Suprapubic skin (tissue), 3 donors: ENCODE data around the gene GAL3ST2.

Source experiments
- EP300 ChIP-seq: sonication (generic); formaldehyde crosslinking; IDR thresholded peaks from one replicate; pipeline ENCODE4 v1.6.1; 2017; ENCODE audit warnings: antibody characterized with exemption
- POLR2A ChIP-seq, 2 donors: fragments of 450-650 bp; IDR thresholded peaks; one replicate each; pipeline ENCODE4 v1.6.1; 2017; ENCODE audit warnings: antibody characterized with exemption in 2 of 2, mild to moderate bottlenecking in 2 of 2, moderate library complexity in 2 of 2
- TF ChIP-seq, protein P1 (sequence below), 2 donors: fragments of 200-600 bp in 1 of 2; fragments of 450-650 bp in 1 of 2; sonication (generic) in 1 of 2; IDR thresholded peaks; one replicate each; pipeline ENCODE4 v1.5.1; 2016 to 2019; ENCODE audit warnings: antibody characterized with exemption in 2 of 2, mild to moderate bottlenecking in 1 of 2, moderate library complexity in 1 of 2

DNA sequence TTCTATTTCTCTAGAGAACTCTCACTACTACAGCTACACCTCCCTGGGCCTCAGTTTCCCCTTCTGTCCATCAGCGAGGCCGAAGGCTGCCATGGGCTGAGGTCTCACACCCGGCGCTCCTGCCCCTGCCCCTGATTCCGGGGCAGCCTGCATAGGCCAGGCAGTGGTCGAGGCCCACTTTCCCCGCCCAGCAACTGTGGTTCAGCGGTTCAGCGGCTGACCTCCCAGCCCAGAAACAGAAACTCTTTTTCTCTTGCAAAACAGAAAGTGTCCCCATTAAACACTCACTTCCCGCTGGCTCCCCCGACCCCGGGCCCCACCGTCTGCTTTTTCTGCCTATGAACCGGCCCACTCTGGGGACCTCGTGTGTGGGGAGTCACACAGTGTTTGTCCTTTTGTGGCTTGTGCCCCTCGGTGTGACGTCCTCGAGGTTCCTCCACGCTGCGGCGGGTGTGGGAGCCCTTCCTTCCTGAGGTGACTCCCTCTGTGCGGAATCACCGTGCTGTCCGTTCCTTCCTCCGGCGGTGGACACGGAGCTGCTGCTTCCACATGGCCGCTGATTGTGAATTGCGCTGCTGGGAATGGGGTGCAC lies 66.1 kb downstream of the GAL3ST2 start:
- TF ChIP-seq, protein P1, sequence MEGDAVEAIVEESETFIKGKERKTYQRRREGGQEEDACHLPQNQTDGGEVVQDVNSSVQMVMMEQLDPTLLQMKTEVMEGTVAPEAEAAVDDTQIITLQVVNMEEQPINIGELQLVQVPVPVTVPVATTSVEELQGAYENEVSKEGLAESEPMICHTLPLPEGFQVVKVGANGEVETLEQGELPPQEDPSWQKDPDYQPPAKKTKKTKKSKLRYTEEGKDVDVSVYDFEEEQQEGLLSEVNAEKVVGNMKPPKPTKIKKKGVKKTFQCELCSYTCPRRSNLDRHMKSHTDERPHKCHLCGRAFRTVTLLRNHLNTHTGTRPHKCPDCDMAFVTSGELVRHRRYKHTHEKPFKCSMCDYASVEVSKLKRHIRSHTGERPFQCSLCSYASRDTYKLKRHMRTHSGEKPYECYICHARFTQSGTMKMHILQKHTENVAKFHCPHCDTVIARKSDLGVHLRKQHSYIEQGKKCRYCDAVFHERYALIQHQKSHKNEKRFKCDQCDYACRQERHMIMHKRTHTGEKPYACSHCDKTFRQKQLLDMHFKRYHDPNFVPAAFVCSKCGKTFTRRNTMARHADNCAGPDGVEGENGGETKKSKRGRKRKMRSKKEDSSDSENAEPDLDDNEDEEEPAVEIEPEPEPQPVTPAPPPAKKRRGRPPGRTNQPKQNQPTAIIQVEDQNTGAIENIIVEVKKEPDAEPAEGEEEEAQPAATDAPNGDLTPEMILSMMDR (IDR thresholded peaks at IDR 0.05): no peak
- TF ChIP-seq POLR2A (IDR thresholded peaks at IDR 0.05) (no peak), EP300 (no peak)
